Nephron progenitor cell (in vitro differentiated cells): Measurements from ENCODE around the gene KCNMB1.

Experiments used
- DNase-seq: peaks from one replicate; pipeline ENCODE4 v3.0.0; 2021
- H3K27ac Mint-ChIP-seq: 2 replicates; pipeline ENCODE4 v1.8.0; 2021; ENCODE audit warnings: mild to moderate bottlenecking, moderate library complexity, mixed read lengths
- H3K27me3 Mint-ChIP-seq: 2 replicates; pipeline ENCODE4 v1.8.0; 2021; ENCODE audit warnings: mild to moderate bottlenecking, low read depth, mixed read lengths; ENCODE audit not compliant: poor library complexity
- H3K36me3 Mint-ChIP-seq: 2 replicates; pipeline ENCODE4 v1.8.0; 2021; ENCODE audit warnings: low read depth, mixed read lengths
- H3K4me1 Mint-ChIP-seq: 2 replicates; pipeline ENCODE4 v1.8.0; 2021; ENCODE audit warnings: mixed read lengths
- H3K4me3 Mint-ChIP-seq: 2 replicates; pipeline ENCODE4 v1.8.0; 2021; ENCODE audit warnings: mild to moderate bottlenecking, moderate library complexity, mixed read lengths
- H3K9me3 Mint-ChIP-seq: 2 replicates; pipeline ENCODE4 v1.8.0; 2021; ENCODE audit warnings: mild to moderate bottlenecking, moderate library complexity, mixed read lengths
- TF ChIP-seq, protein P1 (sequence below): fragments of 200-600 bp; sonication (generic); IDR thresholded peaks from 2 replicates; pipeline ENCODE4 v1.5.0; 2021; ENCODE audit warnings: antibody characterized with exemption

Gene KCNMB1

DNA sequence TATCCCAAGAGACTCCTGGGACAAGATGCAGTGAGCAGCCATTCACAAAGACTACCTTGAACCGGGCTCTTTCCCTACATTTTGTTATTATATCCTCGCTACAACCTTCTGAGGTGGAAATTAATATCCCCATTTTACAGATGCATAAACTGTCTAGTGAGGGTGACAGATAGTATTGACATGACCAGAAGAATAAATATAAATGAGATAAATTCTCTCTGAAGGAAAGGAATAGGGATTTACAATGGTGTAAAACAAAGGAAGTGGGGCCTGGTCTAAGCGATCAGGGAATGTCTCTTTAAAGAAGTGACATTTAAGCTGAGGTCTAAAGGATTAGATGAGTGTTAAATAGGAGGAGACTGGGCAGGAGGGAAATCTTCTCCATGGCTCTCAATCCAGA, 43.5 kb upstream of the KCNMB1 start:
- Mint-ChIP-seq H3K9me3 (no peaks in the 10 kb centered on the region), H3K27ac (no peak overlapping the region), H3K36me3 (no peaks in the 10 kb centered on the region), H3K4me1 (peaks cover 46% of the 10 kb centered on the region), H3K27me3 (peaks cover 29% of the 10 kb centered on the region), H3K4me3 (no peak overlapping the region)
- no peak for DNase-seq
- TF ChIP-seq, protein P1, sequence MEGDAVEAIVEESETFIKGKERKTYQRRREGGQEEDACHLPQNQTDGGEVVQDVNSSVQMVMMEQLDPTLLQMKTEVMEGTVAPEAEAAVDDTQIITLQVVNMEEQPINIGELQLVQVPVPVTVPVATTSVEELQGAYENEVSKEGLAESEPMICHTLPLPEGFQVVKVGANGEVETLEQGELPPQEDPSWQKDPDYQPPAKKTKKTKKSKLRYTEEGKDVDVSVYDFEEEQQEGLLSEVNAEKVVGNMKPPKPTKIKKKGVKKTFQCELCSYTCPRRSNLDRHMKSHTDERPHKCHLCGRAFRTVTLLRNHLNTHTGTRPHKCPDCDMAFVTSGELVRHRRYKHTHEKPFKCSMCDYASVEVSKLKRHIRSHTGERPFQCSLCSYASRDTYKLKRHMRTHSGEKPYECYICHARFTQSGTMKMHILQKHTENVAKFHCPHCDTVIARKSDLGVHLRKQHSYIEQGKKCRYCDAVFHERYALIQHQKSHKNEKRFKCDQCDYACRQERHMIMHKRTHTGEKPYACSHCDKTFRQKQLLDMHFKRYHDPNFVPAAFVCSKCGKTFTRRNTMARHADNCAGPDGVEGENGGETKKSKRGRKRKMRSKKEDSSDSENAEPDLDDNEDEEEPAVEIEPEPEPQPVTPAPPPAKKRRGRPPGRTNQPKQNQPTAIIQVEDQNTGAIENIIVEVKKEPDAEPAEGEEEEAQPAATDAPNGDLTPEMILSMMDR, result no peak

- H3K4me1 Mint-ChIP-seq, result peaks cover 36% of the 10 kb centered on the region
- peaks cover 32% of the 10 kb centered on the region for H3K27me3 Mint-ChIP-seq
- H3K4me3 Mint-ChIP-seq, result no peak overlapping the region
- no peak overlapping the region for H3K27ac Mint-ChIP-seq
- TF ChIP-seq, protein P1, result no peak
- no peaks in the 10 kb centered on the region for H3K36me3 Mint-ChIP-seq
- DNase-seq, result no peak
- no peaks in the 10 kb centered on the region for H3K9me3 Mint-ChIP-seq
These were observed 42.4 kb upstream of the KCNMB1 start for GRCh38 chr5:170431571-170431970.

GRCh38 chr5:170430866-170431437, 41.8 kb upstream of the KCNMB1 start:
- no peak for DNase-seq

DNA sequence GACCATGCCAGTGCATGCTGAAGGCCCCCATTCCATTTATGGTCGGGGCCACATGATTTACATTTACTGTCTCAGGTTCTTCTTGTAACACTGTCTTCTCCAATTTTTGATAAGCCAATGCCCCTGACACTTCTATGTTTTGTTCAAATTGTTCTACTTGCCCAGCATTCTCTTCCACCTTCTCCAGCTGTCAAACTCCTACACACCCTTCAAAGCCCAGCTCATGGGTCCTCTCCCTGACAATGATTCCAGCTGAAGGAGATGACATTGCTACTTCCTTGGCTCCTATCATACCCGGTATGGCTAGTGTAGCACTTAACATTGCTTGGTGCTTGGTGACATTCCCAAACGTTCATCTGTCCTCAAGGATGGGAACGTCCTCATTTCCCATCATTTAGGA, 41.1 kb upstream of the KCNMB1 start:
- DNase-seq, result no peak
- Mint-ChIP-seq H3K27ac (no peak overlapping the region), H3K27me3 (peaks cover 32% of the 10 kb centered on the region), H3K4me1 (peaks cover 25% of the 10 kb centered on the region), H3K4me3 (no peak overlapping the region), H3K36me3 (no peaks in the 10 kb centered on the region), H3K9me3 (no peaks in the 10 kb centered on the region)
- TF ChIP-seq, protein P1, result no peak

More at GRCh38 chr5:170430866-170431437, 41.8 kb upstream of the KCNMB1 start:
- Mint-ChIP-seq H3K27ac (no peak overlapping the region), H3K36me3 (no peaks in the 10 kb centered on the region), H3K4me1 (peaks cover 30% of the 10 kb centered on the region), H3K27me3 (peaks cover 32% of the 10 kb centered on the region), H3K4me3 (no peak overlapping the region), H3K9me3 (no peaks in the 10 kb centered on the region)
- TF ChIP-seq, protein P1, result no peak

GRCh38 chr5:170429014-170429413, 39.8 kb upstream of the KCNMB1 start:
- Mint-ChIP-seq H3K27me3 (peaks cover 32% of the 10 kb centered on the region), H3K4me3 (no peak overlapping the region), H3K27ac (peak overlapping the region; percentile 62), H3K9me3 (no peaks in the 10 kb centered on the region), H3K36me3 (no peaks in the 10 kb centered on the region), H3K4me1 (peaks cover 25% of the 10 kb centered on the region)
- TF ChIP-seq, protein P1, result no peak
- no peak for DNase-seq

DNA sequence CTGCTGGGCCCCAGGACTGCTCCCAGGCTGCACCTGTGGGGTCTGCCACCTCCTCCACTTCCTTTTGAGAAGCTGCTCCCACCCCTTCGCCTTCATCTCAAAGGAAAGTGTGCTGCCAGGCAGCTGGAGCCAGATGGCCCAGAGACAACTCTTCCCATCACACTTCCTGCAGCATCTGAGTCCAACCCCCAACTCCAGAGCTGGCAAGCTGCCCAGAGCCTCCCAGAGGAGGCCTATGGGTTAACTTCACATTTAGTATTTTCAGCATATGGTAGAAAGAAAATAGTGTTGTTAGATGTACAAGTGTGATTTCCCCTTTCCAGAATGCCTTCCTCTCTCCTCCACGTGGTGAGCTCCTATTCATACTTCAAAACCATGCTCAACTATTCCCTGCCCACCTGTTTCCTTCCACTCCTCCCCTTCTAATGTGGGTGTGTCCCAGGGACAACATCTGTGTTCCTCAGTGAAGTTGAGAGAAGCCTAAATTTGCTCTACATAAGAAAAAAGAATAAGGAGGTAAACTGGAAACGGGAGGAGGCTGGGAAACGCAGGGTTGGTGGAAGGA, 38.6 kb upstream of the KCNMB1 start:
- H3K4me1 Mint-ChIP-seq, result peaks cover 25% of the 10 kb centered on the region
- H3K4me3 Mint-ChIP-seq, result no peak overlapping the region
- peak overlapping the region; percentile 1 for H3K27ac Mint-ChIP-seq
- no peak for DNase-seq
- H3K9me3 Mint-ChIP-seq, result no peaks in the 10 kb centered on the region
- TF ChIP-seq, protein P1, result no peak
- H3K27me3 Mint-ChIP-seq, result peaks cover 35% of the 10 kb centered on the region
- H3K36me3 Mint-ChIP-seq, result no peaks in the 10 kb centered on the region
